Caco-2 (cell line): ENCODE results near the gene CDC37L1. TPM values are rescaled to one million over a fixed set of nuclear protein-coding genes. Genes with fewer than 3 reads are reported as not detected.
A peak's percentile ranks its signal among the peaks of the same experiment; 100 is the strongest.

ENCODE experiments used
- BruUV-seq: library from RNA; stranded (reverse); fragments of 400-500 nt; replicated peaks from 2 replicates; lab custom pipeline; 2021; lab: Mats Ljungman, UMichigan
- CTCF ChIA-PET: fragments of 300-600 bp; sonication (Branson Sonifier 250); formaldehyde crosslinking; loops from one replicate; lab custom pipeline; 2022; ENCODE audit warnings: antibody characterized with exemption; lab: Charles Lee
- POLR2A ChIA-PET: fragments of 300-600 bp; sonication (Branson Sonifier 250); formaldehyde crosslinking; loops from one replicate; lab custom pipeline; 2022; ENCODE audit warnings: antibody characterized with exemption; lab: Charles Lee
- DNase-seq, 2 experiments: peaks; one replicate each; pipeline versions ENCODE4 v3.0.0 to v3.0.0-alpha.2; 2020 to 2022
- H3K27me3 ChIP-seq: replicated peaks from 2 replicates; pipeline ENCODE4 v1.6.0; 2011; ENCODE audit warnings: low read length; ENCODE audit not compliant: control insufficient read depth, insufficient read depth
- H3K36me3 ChIP-seq: 2 replicates; pipeline ENCODE4 v1.5.1; 2011; ENCODE audit warnings: low read length; ENCODE audit not compliant: control insufficient read depth, insufficient read depth
- H3K4me1 ChIP-seq: fragments of 250-450 bp; sonication (Bioruptor Pico); 2 replicates; pipeline ENCODE4 v1.5.1; 2020; ENCODE audit warnings: mild to moderate bottlenecking
- H3K4me3 ChIP-seq: 2 replicates; pipeline ENCODE4 v1.5.1; 2011; ENCODE audit warnings: low read depth, mild to moderate bottlenecking, control low read depth, low read length
- H3K9me3 ChIP-seq: fragments of 250-450 bp; sonication (Bioruptor Pico); 2 replicates; pipeline ENCODE4 v1.5.1; 2020; ENCODE audit warnings: mild to moderate bottlenecking, moderate library complexity
- H3K27ac Mint-ChIP-seq: one replicate; pipeline ENCODE4 v1.8.0; 2022; ENCODE audit warnings: mixed read lengths; ENCODE audit not compliant: unreplicated experiment
- H3K27me3 Mint-ChIP-seq: one replicate; pipeline ENCODE4 v1.8.0; 2022; ENCODE audit warnings: mixed read lengths; ENCODE audit not compliant: insufficient read depth, unreplicated experiment
- H3K36me3 Mint-ChIP-seq: one replicate; pipeline ENCODE4 v1.8.0; 2022; ENCODE audit warnings: mild to moderate bottlenecking, mixed read lengths; ENCODE audit not compliant: insufficient read depth, unreplicated experiment
- H3K4me1 Mint-ChIP-seq: one replicate; pipeline ENCODE4 v1.8.0; 2022; ENCODE audit warnings: low read depth, mixed read lengths; ENCODE audit not compliant: unreplicated experiment
- H3K4me3 Mint-ChIP-seq: one replicate; pipeline ENCODE4 v1.8.0; 2022; ENCODE audit warnings: mild to moderate bottlenecking, moderate library complexity, mixed read lengths; ENCODE audit not compliant: unreplicated experiment
- H3K9me3 Mint-ChIP-seq: one replicate; pipeline ENCODE4 v1.8.0; 2022; ENCODE audit warnings: mixed read lengths; ENCODE audit not compliant: unreplicated experiment
- CTCF ChIP-seq, 2 experiments: fragments of 200-600 bp in 1 of 2; IDR thresholded peaks; 1 replicate in 1 of 2; 2 replicates in 1 of 2; pipeline versions ENCODE4 v1.5.1 to v1.8.0; 2011 to 2022; ENCODE audit warnings: antibody characterized with exemption in 1 of 2, control low read depth in 1 of 2, inconsistent platforms in 1 of 2, low read depth in 1 of 2, low read length in 1 of 2, mild to moderate bottlenecking in 1 of 2, moderate library complexity in 1 of 2; ENCODE audit not compliant: insufficient read depth in 1 of 2, severe bottlenecking in 1 of 2, unreplicated experiment in 1 of 2
- intact Hi-C: fragments of 100-400 bp; cut with micrococcal nuclease; formaldehyde crosslinking; loops from one replicate; pipeline ENCODE4 v1.10.0; 2022; ENCODE audit not compliant: unreplicated experiment
- total RNA-seq: library from RNA; stranded (reverse); gene quantifications from 2 replicates; pipeline ENCODE4 v1.2.3, GENCODE V29; 2022

Gene CDC37L1
- total RNA-seq, 1 experiment from 2014 or later = 9.3 TPM

GRCh38 chr9:4732890-4733289 lies 53.5 kb downstream of the CDC37L1 start:
- BruUV-seq = no TSS peak
- POLR2A ChIA-PET = no interaction called here

GRCh38 chr9:4734150-4734549 lies 54.8 kb downstream of the CDC37L1 start:
- ChIA-PET POLR2A (no interaction called here), CTCF (no interaction called here)
- Mint-ChIP-seq H3K27ac (no peak overlapping the region), H3K4me1 (no peaks in the 10 kb centered on the region), H3K36me3 (peaks cover 6% of the 10 kb centered on the region), H3K27me3 (no peaks in the 10 kb centered on the region), H3K4me3 (no peak overlapping the region), H3K9me3 (no peaks in the 10 kb centered on the region)
- Histone ChIP-seq H3K27me3 (no peaks in the 10 kb centered on the region), H3K36me3 (no peaks in the 10 kb centered on the region), H3K9me3 (no peaks in the 10 kb centered on the region), H3K4me3 (no peak overlapping the region), H3K4me1 (0 out of 2 replicates have a peak, but pooled peaks cover 3% of the 10 kb centered on the region)
- no TSS peak for BruUV-seq
- TF ChIP-seq CTCF (IDR thresholded peaks at IDR 0.05; ENCODE audit: insufficient read depth in 1 of 2, low read depth in 1 of 2, low read length in 1 of 2, severe bottlenecking in 1 of 2, unreplicated experiment in 1 of 2) = no peak
- intact Hi-C loops = no loop called here
- no peak for DNase-seq

More at GRCh38 chr9:4732890-4733289, 53.5 kb downstream of the CDC37L1 start:
- no peak for TF ChIP-seq CTCF (IDR thresholded peaks at IDR 0.05; ENCODE audit: insufficient read depth in 1 of 2, low read depth in 1 of 2, low read length in 1 of 2, severe bottlenecking in 1 of 2, unreplicated experiment in 1 of 2)
- Mint-ChIP-seq H3K36me3 (peaks cover 6% of the 10 kb centered on the region), H3K4me3 (no peak overlapping the region), H3K4me1 (no peaks in the 10 kb centered on the region), H3K9me3 (no peaks in the 10 kb centered on the region), H3K27me3 (no peaks in the 10 kb centered on the region), H3K27ac (no peak overlapping the region)
- Histone ChIP-seq H3K9me3 (no peaks in the 10 kb centered on the region), H3K36me3 (no peaks in the 10 kb centered on the region), H3K4me1 (no peaks in the 10 kb centered on the region), H3K27me3 (no peaks in the 10 kb centered on the region), H3K4me3 (no peak overlapping the region)
- intact Hi-C loops = no loop called here
- DNase-seq = no peak
- CTCF ChIA-PET = interaction anchor here (0.7 kb wide), 1 partner anchor 152 kb away, joined by 3 read pairs; no protein-coding TSS in a partner anchor

- no TSS peak for BruUV-seq
- TF ChIP-seq CTCF (IDR thresholded peaks at IDR 0.05; ENCODE audit: insufficient read depth in 1 of 2, low read depth in 1 of 2, low read length in 1 of 2, severe bottlenecking in 1 of 2, unreplicated experiment in 1 of 2) = no peak
- H3K4me1 ChIP-seq = peaks cover 3% of the 10 kb centered on the region; the same call in 1 of the 2 replicates
- intact Hi-C loops = no loop called here
- no peaks in the 10 kb centered on the region for H3K36me3 ChIP-seq
- Mint-ChIP-seq H3K27me3 (no peaks in the 10 kb centered on the region), H3K9me3 (no peaks in the 10 kb centered on the region), H3K4me3 (peak overlapping the region; percentile 91), H3K4me1 (no peaks in the 10 kb centered on the region), H3K36me3 (peaks cover 1% of the 10 kb centered on the region), H3K27ac (peak overlapping the region; percentile 35)
- H3K27me3 ChIP-seq = no peaks in the 10 kb centered on the region
- H3K9me3 ChIP-seq = no peaks in the 10 kb centered on the region
- DNase-seq = no peak
- ChIA-PET CTCF (no interaction called here), POLR2A (no interaction called here)
- H3K4me3 ChIP-seq = peak overlapping the region; percentile 78
Measured at GRCh38 chr9:4738866-4739586, 59.7 kb downstream of the CDC37L1 start.
